Uterus (tissue), 4 donors: ENCODE results near the gene ACADVL. TPM values are rescaled to one million over a fixed set of nuclear protein-coding genes. Genes with fewer than 3 reads are reported as not detected.

Experiments
- DNase-seq, 2 donors: peaks; one replicate each; pipeline ENCODE4 v3.0.0-alpha.2; 2019 to 2020
- H3K27ac ChIP-seq, 2 donors: fragments of 200-600 bp; sonication (generic); 1 replicate in 1 of 2; 2 replicates in 1 of 2; pipeline ENCODE4 v1.5.1; 2016 to 2018
- H3K27me3 ChIP-seq, 2 donors: fragments of 200-600 bp; sonication (generic); one replicate each; pipeline ENCODE4 v1.5.1; 2018 to 2019; ENCODE audit warnings: control low read depth in 1 of 2
- H3K36me3 ChIP-seq, 2 donors: fragments of 200-600 bp; sonication (generic); one replicate each; pipeline ENCODE4 v1.5.1; 2019; ENCODE audit warnings: control low read depth in 1 of 2
- H3K4me1 ChIP-seq, 2 donors: fragments of 200-600 bp; sonication (generic); one replicate each; pipeline ENCODE4 v1.5.1; 2018 to 2019; ENCODE audit warnings: control low read depth in 1 of 2
- H3K4me3 ChIP-seq, 2 donors: fragments of 200-600 bp; sonication (generic); 1 replicate in 1 of 2; 2 replicates in 1 of 2; pipeline ENCODE4 v1.5.1; 2018 to 2019; ENCODE audit warnings: mild to moderate bottlenecking in 1 of 2
- H3K9me3 ChIP-seq, 2 donors: fragments of 200-600 bp; sonication (generic); one replicate each; pipeline ENCODE4 v1.5.1; 2019; ENCODE audit warnings: control low read depth in 1 of 2
- POLR2A ChIP-seq, 2 donors: fragments of 450-650 bp; IDR thresholded peaks; one replicate each; pipeline ENCODE4 v1.6.1; 2016; ENCODE audit warnings: antibody characterized with exemption in 2 of 2, mild to moderate bottlenecking in 1 of 2, moderate library complexity in 1 of 2
- intact Hi-C: fragments of 100-400 bp; cut with DNase I; formaldehyde crosslinking; loops from one replicate; pipeline ENCODE4 v1.15.1; 2023; ENCODE audit warnings: low total_unique reads
- total RNA-seq, 4 donors: library from RNA; depleted of rRNA in 3 of 4; stranded (reverse); fragments of >200 nt in 3 of 4; gene quantifications; one replicate each; pipeline versions ENCODE4 v1.1.0 to v1.2.4, GENCODE V29; 2014 to 2023
- TF ChIP-seq, protein P1 (sequence below), 4 experiments: fragments of 200-600 bp in 2 of 4; fragments of 450-650 bp in 2 of 4; sonication (generic) in 2 of 4; IDR thresholded peaks; one replicate each; pipeline ENCODE4 v1.5.1; 2016 to 2019; ENCODE audit warnings: antibody characterized with exemption in 4 of 4, mild to moderate bottlenecking in 2 of 4, moderate library complexity in 1 of 4
- donor health status: DM: yes; HTN: yes; CAD: no.

ACADVL gene
- total RNA-seq, 4 donors from 2014 or later = 167 to 800 (median 399) TPM

DNA sequence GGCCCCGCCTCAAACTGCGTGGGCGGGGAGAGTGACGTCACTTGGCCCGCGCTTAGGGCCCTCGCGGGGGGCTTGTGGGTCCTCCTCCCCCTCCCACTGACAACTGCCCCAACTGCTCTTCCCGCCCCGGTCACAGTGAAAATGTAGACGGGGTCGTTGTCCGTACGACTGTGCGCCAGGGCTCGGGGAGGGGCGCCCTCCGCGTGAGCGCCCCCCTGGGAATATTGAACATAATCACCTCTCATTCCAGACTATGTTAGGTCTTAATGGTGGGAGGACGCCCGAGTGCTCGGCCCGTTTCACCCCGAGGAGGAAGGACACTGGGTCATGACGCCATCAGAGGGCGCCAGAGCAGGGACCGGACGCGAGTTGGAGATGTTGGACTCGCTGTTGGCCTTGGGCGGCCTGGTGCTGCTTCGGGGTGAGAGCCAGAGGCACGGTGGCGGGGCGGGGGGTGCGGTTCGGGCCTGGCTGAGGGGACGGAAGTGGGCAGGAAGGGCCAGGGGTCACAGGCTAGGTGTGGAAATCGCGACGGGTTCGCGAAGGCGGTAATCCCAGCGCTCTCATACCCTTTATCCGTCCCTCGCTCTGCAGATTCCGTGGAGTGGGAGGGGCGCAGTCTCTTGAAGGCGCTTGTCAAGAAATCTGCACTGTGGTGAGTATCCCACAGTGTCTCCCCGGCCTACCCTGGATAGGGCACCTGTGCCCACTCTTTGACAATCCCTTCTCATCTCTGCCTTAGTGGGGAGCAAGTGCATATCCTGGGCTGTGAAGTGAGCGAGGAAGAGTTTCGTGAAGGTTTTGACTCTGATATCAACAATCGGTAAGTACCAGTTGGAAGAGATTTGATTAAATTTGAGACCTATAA, 32.7 kb downstream of the ACADVL start, which contains the start of gene ELP5:
ELP5 (plus strand) TSS at position 40 of the 868 bp plus-strand sequence; CDS start at position 376, 336 bp downstream.
- TF ChIP-seq, protein P1, sequence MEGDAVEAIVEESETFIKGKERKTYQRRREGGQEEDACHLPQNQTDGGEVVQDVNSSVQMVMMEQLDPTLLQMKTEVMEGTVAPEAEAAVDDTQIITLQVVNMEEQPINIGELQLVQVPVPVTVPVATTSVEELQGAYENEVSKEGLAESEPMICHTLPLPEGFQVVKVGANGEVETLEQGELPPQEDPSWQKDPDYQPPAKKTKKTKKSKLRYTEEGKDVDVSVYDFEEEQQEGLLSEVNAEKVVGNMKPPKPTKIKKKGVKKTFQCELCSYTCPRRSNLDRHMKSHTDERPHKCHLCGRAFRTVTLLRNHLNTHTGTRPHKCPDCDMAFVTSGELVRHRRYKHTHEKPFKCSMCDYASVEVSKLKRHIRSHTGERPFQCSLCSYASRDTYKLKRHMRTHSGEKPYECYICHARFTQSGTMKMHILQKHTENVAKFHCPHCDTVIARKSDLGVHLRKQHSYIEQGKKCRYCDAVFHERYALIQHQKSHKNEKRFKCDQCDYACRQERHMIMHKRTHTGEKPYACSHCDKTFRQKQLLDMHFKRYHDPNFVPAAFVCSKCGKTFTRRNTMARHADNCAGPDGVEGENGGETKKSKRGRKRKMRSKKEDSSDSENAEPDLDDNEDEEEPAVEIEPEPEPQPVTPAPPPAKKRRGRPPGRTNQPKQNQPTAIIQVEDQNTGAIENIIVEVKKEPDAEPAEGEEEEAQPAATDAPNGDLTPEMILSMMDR (IDR thresholded peaks at IDR 0.05) = peak; percentile 34 to 41 (median 37)
- peak; percentile 44 to 65 for TF ChIP-seq POLR2A (IDR thresholded peaks at IDR 0.05)
- Histone ChIP-seq H3K27me3 (no peaks in the 10 kb centered on the region), H3K4me3 (peak within 1 kb of the TSS; percentile 68 to 73), H3K36me3 (no peaks in the 10 kb centered on the region), H3K4me1 (peaks cover 0 to 21% of the 10 kb centered on the region in 2 donors), H3K9me3 (no peaks in the 10 kb centered on the region), H3K27ac (peak within 1 kb of the TSS; percentile 97 to 98)
- intact Hi-C loops = no loop called here
- peak; percentile 94 to 95 for DNase-seq

DNA sequence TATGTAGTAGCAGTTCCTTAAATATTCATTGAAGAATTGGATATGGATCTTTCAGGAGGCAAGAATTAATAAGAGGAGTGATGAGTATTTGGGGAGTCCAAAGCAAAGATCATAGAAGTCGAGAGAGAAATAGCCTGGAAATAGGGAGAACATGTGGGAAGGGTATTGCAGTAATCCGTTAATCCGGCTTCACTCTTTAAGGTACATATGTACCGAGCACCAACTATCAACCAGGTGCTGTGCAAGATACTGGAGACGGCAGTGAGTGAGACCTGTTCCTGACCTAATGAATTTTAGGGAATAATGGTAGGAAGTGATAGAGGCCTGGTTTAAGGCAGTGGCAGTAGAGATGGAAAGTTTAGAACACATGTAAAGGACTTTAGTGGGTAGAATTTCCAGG, 33.3 kb downstream of the ACADVL start:
- intact Hi-C loops = no loop called here
- Histone ChIP-seq H3K27me3 (no peaks in the 10 kb centered on the region), H3K9me3 (no peaks in the 10 kb centered on the region), H3K27ac (peak overlapping the region; percentile 97 to 98), H3K36me3 (no peaks in the 10 kb centered on the region), H3K4me3 (peak overlapping the region; percentile 68 to 73), H3K4me1 (peaks cover 0 to 21% of the 10 kb centered on the region in 2 donors)
- TF ChIP-seq, protein P1 (IDR thresholded peaks at IDR 0.05) = no peak
- no peak for TF ChIP-seq POLR2A (IDR thresholded peaks at IDR 0.05)
- DNase-seq = no peak

DNA sequence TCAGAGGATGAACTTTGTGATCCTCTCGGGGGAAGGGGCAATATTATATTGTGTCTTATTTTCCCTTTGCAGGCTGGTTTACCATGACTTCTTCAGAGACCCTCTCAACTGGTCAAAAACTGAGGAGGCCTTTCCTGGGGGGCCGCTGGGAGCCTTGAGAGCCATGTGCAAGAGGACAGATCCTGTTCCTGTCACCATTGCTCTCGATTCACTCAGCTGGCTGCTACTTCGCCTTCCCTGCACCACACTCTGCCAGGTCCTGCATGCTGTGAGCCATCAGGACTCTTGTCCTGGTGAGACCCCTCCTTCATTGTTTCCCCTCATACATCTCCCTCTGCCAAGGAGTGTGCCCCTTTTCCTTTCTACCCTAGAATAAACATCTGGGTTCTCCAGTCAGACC, 34.8 kb downstream of the ACADVL start:
- TF ChIP-seq, protein P1 (IDR thresholded peaks at IDR 0.05) = no peak
- no peak for TF ChIP-seq POLR2A (IDR thresholded peaks at IDR 0.05)
- no peaks in the 10 kb centered on the region for H3K36me3 ChIP-seq
- intact Hi-C loops = no loop called here
- no peak for DNase-seq
- no peaks in the 10 kb centered on the region for H3K27me3 ChIP-seq
- H3K9me3 ChIP-seq = no peaks in the 10 kb centered on the region
- H3K27ac ChIP-seq = no peak overlapping the region
- peaks cover 0 to 18% of the 10 kb centered on the region in 2 donors for H3K4me1 ChIP-seq
- H3K4me3 ChIP-seq = no peak overlapping the region

DNA sequence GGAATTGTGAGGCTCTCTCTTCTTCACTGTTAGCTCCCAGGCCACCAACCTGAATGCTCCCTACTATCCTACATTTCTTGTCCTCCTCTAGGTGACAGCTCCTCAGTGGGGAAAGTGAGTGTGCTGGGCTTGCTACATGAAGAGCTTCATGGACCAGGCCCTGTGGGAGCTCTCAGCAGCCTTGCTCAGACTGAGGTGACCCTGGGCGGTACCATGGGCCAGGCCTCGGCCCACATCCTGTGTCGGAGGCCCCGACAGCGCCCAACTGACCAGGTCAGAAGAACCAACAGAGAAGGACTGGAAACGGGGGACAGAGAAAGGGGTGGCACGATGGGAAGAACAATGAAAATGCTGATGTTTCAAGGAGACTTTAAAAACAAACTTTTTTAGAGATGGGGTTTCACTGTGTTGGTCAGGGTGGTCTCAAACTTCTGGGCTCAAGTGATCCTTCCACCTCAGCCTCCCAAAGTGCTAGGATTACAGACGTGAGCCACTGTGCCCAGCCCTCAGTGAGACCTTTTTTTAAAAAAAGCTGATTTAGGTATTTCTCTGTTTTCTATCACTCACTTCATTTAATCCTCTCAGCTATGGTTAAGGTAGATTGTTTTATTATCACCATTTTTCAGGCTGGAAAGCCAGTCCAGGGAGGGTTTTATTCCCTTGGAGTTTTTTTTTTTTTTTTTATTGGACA, 37.2 kb downstream of the ACADVL start:
- Histone ChIP-seq H3K4me3 (no peak overlapping the region), H3K4me1 (peaks cover 0 to 6% of the 10 kb centered on the region in 2 donors), H3K36me3 (no peaks in the 10 kb centered on the region), H3K27me3 (peaks cover 8 to 11% of the 10 kb centered on the region in 2 donors), H3K27ac (no peak overlapping the region), H3K9me3 (no peaks in the 10 kb centered on the region)
- intact Hi-C loops = no loop called here
- TF ChIP-seq, protein P1 (IDR thresholded peaks at IDR 0.05) = no peak
- TF ChIP-seq POLR2A (IDR thresholded peaks at IDR 0.05) = no peak
- DNase-seq = no peak
